C4-2B (cell line): ENCODE measurements around the gene TMEM179.

Source experiments
- CTCF ChIP-seq: fragments of 450-650 bp; conservative IDR thresholded peaks from 2 replicates; pipeline ENCODE4 v1.5.1; 2017; ENCODE audit warnings: mild to moderate bottlenecking
- ZFX ChIP-seq: fragments of 450-650 bp; IDR thresholded peaks from 2 replicates; pipeline ENCODE4 v1.6.1; 2017

- TF ChIP-seq CTCF (no peak), ZFX (no peak)
These were observed 54.2 kb downstream of the TMEM179 start for GRCh38 chr14:104550340-104550860.
